DOHH2 (cell line): Measurements from ENCODE around the gene MDGA2.

Experiments used
- EZH2phosphoT487 ChIP-seq: fragments of 200-600 bp; sonication (generic); IDR thresholded peaks from 2 replicates; pipeline ENCODE4 v1.6.1; 2017; ENCODE audit warnings: borderline replicate concordance, mild to moderate bottlenecking, antibody characterized with exemption, low read length, moderate library complexity, mixed read lengths
- TF ChIP-seq, protein P1 (sequence below): fragments of 200-600 bp; sonication (generic); IDR thresholded peaks from one replicate; pipeline ENCODE4 v1.5.1; 2014; ENCODE audit warnings: antibody characterized with exemption, mild to moderate bottlenecking, low read depth, low read length; ENCODE audit not compliant: poor library complexity, severe bottlenecking

GRCh38 chr14:47507861-47508260, 167.5 kb downstream of the MDGA2 start:
- TF ChIP-seq, protein P1, sequence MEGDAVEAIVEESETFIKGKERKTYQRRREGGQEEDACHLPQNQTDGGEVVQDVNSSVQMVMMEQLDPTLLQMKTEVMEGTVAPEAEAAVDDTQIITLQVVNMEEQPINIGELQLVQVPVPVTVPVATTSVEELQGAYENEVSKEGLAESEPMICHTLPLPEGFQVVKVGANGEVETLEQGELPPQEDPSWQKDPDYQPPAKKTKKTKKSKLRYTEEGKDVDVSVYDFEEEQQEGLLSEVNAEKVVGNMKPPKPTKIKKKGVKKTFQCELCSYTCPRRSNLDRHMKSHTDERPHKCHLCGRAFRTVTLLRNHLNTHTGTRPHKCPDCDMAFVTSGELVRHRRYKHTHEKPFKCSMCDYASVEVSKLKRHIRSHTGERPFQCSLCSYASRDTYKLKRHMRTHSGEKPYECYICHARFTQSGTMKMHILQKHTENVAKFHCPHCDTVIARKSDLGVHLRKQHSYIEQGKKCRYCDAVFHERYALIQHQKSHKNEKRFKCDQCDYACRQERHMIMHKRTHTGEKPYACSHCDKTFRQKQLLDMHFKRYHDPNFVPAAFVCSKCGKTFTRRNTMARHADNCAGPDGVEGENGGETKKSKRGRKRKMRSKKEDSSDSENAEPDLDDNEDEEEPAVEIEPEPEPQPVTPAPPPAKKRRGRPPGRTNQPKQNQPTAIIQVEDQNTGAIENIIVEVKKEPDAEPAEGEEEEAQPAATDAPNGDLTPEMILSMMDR: no peak
- no peak for TF ChIP-seq EZH2phosphoT487
